Fibroblast of the aortic adventitia (primary cell): ENCODE results near the gene NRG2. TPM values are rescaled to one million over a fixed set of nuclear protein-coding genes. Genes with fewer than 3 reads are reported as not detected.

ENCODE experiments used
- DNase-seq: peaks from one replicate; pipeline ENCODE4 v3.0.0-alpha.2; 2010; ENCODE audit warnings: low read depth
- H3K4me3 ChIP-seq: 2 replicates; pipeline ENCODE4 v1.5.1; 2011; ENCODE audit warnings: low read depth, mild to moderate bottlenecking, control low read depth, low read length, moderate library complexity
- CTCF ChIP-seq: IDR thresholded peaks from 2 replicates; pipeline ENCODE4 v1.5.1; 2011; ENCODE audit warnings: mild to moderate bottlenecking, low read length, control low read depth, inconsistent platforms; ENCODE audit not compliant: insufficient read depth
- total RNA-seq: library from RNA; depleted of rRNA; stranded (reverse); fragments of >200 nt; gene quantifications from 2 replicates; pipeline ENCODE4 v1.2.3, GENCODE V29; 2012; ENCODE audit warnings: low replicate concordance

Gene NRG2
- total RNA-seq, 1 donor: 0.36 TPM

GRCh38 chr5:139855946-139856540, 187.1 kb downstream of the NRG2 start:
- no peak overlapping the region for H3K4me3 ChIP-seq
- TF ChIP-seq CTCF: no peak
- DNase-seq: no peak

GRCh38 chr5:139855451-139855850, 187.6 kb downstream of the NRG2 start:
- TF ChIP-seq CTCF: no peak
- DNase-seq: no peak
- no peak overlapping the region for H3K4me3 ChIP-seq

- TF ChIP-seq CTCF: no peak
- no peak for DNase-seq
- no peak overlapping the region for H3K4me3 ChIP-seq
These were observed 188.1 kb downstream of the NRG2 start for GRCh38 chr5:139854953-139855352.

GRCh38 chr5:139854029-139854605, 189.0 kb downstream of the NRG2 start:
- H3K4me3 ChIP-seq: no peak overlapping the region
- DNase-seq: no peak
- no peak for TF ChIP-seq CTCF

- no peak overlapping the region for H3K4me3 ChIP-seq
- DNase-seq: no peak
- TF ChIP-seq CTCF: no peak
These were observed 190.4 kb downstream of the NRG2 start for GRCh38 chr5:139852696-139853095.

- no peak overlapping the region for H3K4me3 ChIP-seq
- no peak for DNase-seq
- no peak for TF ChIP-seq CTCF
These were observed 191.5 kb downstream of the NRG2 start for GRCh38 chr5:139851558-139851957.

- no peak for TF ChIP-seq CTCF
- H3K4me3 ChIP-seq: no peak overlapping the region
- no peak for DNase-seq
These were observed 192.6 kb downstream of the NRG2 start for GRCh38 chr5:139850423-139851016.
